NOMO-1 (cell line): ENCODE data around the gene DAGLA.

Source experiments
- DNase-seq, 2 experiments: peaks; one replicate each; lab custom pipeline; 2025; ENCODE audit not compliant: unreplicated experiment in 2 of 2; lab: John Stamatoyannopoulos, UW

The DAGLA gene

DNA sequence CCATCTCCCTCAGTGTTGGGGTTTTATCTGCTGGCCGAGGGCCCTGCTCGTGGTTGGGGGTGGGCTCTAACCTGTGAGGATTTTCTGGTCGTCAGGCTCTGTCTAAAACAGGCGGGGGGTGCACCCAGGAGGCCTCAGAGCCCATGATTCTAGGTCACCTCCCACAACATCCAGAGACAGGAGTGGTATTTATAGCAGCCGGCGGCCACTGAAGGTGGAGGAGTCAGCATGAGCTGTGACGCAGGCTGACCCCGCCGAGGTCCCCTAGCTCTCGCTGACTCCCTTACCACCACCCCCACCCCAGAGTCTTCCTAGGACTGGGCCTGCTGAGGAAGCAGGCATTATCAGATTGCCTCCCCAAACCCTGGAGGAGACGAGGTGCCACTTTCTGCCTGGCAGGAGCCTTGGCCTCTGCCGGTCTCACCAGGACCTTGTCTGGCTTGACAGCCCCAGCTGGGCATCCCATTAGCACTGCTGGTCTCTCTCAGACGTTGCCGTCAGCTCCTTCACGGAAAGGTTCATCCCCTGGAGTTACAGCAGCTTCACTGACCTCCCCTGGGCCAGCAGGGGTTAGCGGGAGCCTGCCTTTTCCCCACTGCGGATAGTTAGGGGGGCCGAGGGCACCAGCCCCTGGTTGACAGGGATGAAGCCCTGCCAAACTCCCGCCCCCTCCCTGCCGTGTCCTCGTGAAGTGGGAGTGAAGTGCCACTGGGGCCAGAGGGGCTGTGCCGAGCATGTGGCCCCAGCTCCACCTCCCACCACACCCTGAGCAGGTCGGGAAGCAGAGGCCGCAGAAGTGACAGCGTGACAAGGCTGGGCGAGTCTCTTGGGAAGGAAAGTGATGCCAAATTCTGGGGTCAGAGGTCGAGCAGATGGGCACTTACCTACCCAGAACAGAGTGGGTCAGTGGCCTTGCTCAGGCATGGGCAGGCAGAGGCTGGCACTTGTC lies 26.5 kb downstream of the DAGLA start:
- DNase-seq, result no peak

DNA sequence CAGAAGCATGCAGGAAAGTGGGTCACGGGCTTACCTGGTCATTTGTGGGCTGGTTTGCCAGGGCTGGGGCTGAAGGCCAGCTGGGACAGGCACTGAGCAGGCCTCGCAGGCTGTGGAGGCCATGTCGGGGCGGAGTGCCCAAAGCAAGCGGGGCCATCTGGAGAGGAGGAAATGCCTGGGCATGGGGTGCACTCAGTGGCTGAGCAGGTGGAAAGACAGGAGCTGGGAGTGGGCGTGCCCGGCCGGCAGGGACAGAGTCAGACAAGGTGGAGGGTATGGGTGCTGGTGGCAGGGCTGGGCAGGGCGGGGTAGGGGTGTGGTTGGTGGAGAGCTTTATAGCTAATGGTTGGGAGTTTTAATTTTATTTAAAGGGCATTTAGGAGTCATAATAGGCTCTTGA lies 27.4 kb downstream of the DAGLA start:
- no peak for DNase-seq

DNA sequence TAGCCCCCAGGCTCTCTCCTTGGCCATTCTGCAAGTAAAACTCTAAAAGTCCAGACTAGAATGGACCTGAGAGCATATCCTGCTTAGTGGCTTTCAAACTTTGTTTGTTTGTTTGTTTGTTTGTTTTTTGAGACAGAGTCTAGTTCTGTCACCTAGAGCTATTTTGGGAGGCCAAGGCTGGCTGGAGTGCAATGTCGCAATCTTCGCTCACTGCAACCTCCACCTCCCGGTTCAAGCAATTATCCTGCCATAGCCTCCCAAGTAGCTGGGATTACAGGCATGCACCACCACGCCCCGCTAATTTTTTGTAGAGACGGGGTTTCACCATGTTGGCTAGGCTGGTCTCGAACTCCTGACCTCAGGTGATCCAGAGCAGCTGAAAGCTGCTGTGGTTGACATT lies 28.9 kb downstream of the DAGLA start:
- no peak for DNase-seq

DNA sequence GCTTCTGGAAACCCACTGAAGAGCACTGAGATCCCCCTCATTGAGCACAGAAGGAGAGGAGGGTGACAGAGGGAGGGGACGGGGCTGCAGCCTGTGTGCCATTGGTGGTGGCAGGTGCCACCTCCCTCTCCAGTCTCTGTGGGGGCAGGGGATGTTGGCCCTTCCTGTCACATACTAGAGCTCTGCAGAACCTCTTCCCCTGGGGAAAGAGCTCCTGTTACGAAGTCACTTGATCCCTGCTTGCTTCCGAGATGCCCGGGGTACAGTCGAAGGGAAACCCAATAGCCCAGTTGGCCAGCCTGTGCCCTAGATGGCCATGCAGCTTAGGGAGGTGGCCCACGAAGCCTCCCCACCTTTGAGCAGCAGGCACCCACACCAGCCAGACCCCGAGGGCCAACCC lies 29.4 kb downstream of the DAGLA start:
- no peak for DNase-seq

DNA sequence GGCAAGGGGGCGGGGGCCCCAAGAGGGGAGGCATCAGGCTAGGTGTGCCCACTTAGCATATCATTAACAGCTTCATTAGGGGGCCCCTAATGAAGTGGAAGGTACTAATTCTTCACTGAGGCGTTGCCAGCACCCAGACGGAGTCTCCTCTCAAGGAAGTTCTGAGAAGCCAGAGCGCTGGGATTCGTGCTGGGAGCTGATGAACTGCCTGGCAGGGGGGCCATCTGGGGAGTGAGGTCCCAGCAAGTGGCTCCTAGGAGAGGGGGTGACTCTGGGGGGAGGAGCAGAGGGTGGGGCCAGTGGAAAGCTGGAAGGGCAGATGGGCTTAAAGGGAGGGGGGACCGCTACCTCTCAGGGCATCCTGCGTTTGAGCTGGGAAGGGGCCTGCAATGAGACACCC lies 29.8 kb downstream of the DAGLA start:
- DNase-seq, result no peak

DNA sequence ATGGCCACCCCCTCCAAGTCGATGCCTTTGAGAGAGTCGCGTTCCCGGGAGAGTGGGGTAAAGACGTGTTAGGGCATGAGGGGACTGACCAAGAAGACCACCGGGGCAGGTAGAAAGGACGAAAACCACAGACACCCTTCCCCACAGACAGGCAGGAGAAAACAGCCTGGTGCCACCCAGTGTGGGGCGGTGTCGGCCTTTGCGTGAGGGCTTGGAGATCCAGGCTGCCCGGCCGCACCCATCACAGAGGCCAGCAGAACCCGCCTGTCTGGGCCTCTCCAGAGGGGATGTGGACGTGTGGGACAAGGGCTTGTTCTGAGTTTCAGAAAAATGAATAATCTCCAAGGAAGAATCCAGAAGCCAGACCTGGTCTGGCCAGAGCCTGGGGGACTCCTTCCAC lies 30.8 kb downstream of the DAGLA start:
- DNase-seq, result no peak

DNA sequence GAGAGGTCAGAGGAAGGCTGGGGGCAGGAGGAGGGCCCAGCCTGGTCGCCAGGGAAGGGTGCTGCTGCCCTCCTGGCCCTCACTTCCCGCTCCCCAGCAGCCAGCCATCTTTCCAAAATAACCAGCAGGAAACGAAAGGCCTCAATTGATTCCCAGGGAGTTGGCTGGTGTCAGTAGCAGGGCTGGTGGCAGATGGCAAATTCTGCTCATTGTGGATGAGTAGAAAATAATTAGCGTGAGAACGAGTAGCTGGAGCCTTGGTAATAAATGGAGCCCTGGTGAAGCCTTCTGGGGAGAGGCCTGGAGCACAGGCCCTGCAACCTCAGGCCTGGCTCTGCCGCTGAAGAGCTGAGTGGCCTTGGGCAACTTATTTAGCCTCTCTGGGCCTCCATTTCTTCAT lies 31.3 kb downstream of the DAGLA start:
- DNase-seq, result no peak

DNA sequence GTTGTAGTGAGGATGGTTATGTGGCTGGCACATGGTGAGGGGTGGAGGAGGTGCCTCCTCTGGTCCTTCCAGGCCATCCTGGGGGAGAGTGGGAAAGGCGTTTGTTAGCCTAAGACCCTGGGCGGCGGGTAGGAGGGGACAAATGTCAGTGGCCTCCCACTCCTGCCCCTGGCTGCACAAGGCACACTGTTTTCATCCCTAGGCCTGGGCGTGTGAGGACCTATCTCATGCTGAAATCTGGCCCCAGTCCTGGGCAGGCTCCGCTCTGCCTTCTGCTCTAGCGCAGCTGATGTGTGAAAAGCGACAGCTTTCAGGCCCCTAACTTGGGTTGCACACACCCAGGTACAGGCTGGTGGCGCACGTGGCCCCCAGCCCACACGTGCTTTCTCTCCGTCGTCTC lies 32.1 kb downstream of the DAGLA start:
- DNase-seq, result no peak

DNA sequence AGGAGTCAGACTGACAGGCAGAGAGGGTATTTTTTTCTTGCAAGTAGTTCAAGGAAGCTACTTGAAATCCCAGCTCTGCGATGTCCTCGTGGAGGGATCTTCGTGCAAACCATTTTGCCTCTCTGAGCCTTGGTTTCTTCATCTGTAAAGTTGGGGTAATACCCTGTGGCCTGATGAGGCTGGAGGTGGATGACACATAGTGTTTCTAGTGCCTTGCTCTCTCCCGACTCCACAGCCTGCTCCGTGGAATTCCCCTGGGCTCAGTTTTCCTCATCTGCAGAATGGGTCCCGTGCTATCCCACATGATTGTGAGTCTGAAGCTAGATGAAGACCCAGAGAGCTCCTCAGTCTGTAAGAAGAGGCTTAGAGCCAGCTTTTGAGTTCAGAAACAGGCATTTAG lies 32.7 kb downstream of the DAGLA start:
- no peak for DNase-seq

DNA sequence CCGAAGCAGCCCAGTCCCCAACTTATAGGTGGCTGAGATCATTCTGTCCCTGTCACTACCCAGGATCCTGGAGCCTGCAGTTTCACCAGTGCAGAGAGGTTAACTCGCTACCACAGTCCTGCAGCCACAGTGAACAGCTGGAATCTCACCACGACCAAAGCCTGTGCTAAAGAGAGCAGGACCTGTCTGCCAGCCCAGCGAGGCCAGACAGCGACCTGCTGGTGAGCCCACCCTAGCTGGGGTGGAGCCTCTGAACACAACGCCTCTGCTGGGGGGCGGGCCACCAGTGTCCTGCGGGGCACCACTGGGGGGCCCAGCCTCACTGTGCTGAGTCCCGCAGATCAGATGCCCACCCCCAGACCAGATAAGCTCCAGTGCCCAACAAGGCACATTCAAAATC lies 33.3 kb downstream of the DAGLA start:
- DNase-seq, result no peak

DNA sequence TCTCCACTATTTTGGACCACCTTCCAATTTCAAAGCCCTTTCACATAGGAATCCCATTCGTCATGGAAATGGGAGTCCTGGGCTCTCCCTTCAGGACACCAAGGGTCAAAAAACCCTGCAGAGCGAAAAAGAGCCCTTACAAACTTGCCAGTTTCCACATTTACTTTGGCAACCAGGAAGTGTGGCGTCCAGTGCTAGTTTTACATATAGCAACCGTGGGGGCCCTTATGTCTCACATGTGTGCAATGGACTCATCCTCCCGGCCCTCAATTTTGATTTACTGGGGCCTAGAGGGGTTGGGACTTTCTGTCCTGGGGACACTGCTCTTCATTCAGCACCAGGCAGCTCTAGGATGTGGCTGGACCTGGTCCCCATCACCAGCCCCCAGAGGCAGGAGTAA lies 33.7 kb downstream of the DAGLA start:
- DNase-seq, result peak; percentile 9 to 38

DNA sequence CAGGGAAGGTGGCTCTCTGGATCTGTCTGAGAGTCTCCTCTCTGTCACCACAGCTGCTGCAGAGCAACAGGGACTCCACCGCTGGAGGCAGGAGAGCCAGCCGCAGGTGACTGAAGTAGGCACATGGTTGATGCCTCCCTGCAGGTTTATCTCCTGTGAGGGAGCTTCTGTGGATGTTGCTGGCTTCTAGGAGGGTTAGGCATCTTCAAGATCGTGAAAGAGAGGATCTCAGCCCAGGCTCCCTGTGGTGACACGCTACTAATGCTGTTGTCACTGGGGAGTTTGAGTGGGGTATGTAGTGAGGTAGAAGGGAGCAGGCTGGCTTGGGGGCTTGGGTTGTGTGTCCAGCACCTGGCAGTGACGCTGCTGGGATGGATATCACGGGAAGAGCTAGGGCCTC lies 34.1 kb downstream of the DAGLA start:
- no peak for DNase-seq

DNA sequence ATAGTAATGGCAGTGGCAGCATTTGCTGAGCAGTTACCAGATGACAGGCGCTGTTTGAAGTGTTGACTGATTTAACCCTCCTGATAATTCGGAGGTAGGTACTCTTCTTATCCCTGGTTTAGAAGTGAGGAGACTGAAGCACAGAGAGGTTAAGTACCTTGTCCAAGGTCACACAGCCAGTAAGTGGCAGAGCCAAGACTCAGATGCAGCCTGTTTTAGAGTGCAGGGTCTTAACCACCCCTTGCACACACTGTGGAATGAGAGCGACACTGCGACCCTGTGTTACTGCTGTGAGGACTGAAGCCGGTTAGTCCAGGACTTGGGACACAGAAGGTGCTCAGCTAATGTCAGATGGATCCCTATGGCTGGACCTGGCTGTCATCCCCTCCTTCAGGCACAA lies 34.7 kb downstream of the DAGLA start:
- no peak for DNase-seq

DNA sequence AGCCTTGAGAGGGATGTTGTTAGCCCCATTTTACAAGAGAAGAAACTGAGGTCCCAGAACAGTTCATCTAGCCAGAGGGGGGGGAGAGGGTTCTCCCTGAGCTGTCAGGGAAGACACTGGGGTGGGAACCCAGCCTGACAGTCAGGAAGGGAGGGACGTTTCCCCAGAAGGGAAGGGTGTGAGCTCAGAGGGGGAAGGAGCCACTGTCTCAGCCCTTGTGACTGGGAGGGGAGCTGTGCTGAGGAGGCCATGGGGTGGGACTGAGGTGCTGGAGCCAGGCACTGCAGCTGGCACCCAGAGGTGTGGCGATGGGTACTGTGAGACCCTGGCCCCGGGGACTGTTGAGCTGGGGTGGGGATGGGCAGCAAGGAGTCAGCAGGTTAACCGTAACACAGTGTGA lies 35.7 kb downstream of the DAGLA start:
- DNase-seq, result no peak

DNA sequence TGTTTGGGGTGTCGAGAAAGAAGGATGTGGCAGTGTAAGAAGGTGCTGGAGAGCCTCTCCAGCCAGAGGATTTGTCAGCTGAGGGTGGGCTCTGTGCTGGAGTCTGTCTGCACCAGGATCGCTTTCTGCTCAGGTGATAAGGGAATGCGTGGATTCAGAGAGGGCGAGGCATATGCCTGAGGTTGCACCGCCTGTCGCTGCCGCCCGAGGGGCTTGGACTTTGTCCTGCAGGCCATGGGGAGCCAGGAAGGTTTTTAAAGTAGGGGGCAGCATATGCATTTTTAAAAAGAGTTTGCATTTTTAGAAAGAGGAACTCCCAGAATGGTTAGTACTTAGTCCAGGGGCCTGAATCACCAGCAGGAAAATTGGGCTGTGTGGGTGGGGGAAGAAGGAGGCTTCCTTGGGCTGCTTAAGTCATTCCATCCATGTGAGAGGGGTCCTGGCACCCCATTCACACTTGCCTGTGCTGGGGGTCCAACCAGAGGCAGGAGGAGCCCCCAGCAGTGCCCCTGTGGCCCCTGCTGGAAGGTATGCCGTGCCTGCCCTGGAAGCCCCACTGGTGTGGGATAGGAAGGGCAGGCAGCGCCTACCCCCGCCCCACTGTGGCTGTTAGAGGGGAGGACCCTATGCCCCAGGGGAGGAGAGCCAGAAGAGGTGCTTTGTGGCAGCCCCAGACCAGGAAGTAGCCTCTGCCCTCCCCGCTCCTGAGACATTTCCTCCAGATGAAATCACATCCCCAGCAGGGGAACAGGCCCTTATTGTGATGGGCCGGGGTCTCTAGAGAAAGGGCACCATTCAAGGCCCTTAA lies 36.5 kb downstream of the DAGLA start:
- peak; percentile 52 to 76 for DNase-seq

DNA sequence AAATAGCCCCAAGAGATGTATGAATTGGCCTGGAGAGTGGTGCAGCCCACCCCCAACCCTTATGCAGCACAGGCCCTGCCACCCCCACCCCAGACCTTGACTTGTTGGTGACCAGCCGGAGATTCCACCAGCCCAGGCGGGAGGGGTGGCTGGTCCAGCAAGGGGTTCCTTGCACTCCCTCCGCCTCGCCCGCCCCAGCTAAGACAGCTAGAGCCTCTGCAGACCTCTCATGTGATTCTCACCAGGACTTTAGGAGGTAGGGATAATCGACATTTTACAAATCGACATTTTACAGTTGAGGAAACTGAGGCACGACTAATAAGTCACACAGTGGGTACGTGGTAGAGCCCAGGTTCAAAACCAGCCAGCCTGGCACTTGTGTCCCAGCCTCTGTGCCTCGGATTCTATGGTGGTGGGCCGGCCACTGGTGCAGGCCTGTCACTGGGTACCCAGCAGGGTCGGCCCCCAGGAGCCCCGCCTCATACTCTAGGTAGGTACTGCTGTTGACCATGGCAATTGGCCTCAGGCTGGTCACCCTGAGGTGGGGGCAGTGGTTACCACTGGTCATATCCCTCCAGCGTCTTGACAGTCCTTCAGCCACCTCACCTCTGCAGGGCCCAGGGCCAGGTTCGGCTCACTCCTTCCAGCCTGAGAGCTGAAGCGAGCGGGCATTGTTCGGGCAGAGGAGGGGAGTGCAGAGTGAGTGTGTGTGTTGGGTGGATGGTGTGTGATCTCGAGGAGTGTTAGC lies 37.3 kb downstream of the DAGLA start:
- DNase-seq, result no peak

DNA sequence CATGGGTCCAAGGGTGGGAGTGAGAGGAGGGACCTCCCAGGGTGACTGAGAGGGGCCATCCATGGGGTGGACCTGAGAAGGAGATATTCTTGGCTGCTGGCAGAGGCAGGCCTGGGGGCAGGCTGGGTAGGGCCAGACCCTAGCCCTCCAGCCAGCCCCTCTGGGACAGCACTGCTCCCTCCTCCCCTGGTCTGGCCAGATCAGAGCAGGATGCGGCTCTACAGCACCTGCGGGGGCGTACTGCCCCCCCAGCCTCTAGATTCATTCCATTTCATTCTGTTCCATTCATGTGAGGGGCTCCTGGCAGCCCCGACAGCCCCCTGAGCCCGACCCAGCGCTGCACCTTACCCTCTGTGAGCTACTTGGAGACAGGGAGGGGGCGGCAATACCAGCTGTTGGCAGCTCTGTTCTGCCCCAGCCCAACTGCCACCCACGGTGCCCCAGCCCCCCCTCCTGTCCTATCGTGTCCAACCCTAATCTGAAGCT lies 37.9 kb downstream of the DAGLA start:
- no peak for DNase-seq

DNA sequence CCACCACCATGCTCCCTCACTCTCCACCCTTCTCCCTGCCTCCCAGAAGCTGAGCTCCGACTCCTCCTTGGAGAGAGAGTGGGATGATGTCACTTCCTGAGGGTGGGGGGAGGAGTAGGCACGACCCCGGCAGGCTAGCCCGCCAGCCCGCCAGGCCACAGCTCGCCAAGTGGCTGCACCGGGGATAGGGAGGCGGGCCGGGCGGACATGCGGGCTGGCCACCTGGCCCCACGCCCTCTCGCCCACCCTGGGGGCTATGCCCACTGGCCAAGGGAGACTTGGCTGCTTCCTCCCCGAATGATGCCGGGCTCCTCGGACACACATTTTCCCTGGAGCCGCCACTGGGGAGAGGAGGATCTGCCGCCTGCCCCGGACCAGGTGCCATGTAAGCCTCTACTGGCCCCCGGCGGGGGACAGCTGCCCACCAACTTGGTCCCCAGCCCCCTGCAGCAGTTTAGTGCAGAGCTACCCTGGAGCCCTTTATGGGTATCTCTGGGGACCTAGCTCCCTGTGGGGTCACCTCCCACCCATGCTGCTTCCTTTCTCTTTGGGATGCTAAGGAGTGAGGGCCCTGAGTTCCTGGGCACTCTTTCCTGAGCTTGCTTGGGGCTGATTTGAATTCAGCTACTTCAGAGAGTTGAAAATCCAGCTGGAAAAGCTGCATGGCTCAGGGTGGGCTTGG lies 38.6 kb downstream of the DAGLA start:
- no peak for DNase-seq

DNA sequence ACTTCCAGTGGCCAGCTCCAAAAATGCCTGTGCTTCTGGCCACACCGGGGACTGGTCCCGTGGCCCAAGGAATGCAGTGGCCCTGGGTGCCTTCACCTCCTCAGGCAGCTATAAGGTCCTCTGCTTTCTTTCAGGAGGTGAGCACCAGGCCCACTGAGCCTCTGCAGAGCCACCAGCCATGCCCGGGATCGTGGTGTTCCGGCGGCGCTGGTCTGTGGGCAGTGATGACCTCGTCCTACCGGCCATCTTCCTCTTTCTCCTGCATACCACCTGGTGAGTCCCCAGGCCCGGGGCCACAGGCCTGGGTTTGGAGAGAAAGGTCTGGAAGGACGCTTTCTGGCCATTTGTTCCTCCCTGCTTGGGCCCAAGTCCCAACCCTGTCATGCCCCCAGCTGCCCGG lies 39.8 kb downstream of the DAGLA start:
- DNase-seq, result no peak

DNA sequence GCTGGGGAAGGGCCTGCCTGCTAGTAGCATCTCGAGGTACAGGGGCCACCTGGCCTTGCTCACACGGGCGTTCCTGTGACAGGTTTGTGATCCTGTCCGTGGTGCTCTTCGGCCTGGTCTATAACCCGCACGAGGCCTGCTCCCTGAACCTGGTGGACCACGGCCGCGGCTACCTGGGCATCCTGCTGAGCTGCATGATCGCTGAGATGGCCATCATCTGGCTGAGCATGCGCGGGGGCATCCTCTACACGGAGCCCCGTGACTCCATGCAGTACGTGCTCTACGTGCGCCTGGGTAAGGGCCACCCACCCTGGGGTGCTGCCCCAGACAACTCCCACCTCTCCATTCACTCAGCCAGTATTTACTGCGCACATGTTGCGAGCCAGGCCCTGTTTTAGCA lies 40.4 kb downstream of the DAGLA start:
- DNase-seq, result no peak

DNA sequence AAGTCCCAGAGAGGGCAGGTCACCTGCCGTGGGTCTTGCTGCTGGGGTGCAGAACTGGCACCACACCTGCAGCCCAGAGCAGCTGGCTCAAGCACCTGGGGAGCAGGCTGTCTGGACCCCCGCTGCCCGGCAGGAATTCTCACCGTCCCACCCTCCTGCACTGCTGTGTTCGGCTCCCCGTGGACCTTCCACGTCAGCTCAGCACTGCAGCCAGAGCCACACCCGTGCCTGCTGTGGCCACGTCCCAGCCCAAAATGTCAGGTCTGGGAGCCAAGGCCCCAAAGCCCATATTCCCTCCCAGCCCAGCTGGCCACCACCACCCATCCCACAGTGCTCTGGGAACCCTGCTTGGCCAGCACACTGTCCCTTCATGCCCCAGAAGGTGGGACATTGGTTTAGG lies 44.2 kb downstream of the DAGLA start:
- DNase-seq, result no peak
